ENCODE results near the gene TESPA1. TPM values are rescaled to one million over a fixed set of nuclear protein-coding genes. Genes with fewer than 3 reads are reported as not detected.
A peak's percentile ranks its signal among the peaks of the same experiment; 100 is the strongest.

The TESPA1 gene
- total and polyA plus RNA-seq, 9 of the 15 experiments (the other 6 are each of a cell fraction or from before 2014, with no cell fraction given) = 0.72 to 7.1 (median 2.4) TPM

DNA sequence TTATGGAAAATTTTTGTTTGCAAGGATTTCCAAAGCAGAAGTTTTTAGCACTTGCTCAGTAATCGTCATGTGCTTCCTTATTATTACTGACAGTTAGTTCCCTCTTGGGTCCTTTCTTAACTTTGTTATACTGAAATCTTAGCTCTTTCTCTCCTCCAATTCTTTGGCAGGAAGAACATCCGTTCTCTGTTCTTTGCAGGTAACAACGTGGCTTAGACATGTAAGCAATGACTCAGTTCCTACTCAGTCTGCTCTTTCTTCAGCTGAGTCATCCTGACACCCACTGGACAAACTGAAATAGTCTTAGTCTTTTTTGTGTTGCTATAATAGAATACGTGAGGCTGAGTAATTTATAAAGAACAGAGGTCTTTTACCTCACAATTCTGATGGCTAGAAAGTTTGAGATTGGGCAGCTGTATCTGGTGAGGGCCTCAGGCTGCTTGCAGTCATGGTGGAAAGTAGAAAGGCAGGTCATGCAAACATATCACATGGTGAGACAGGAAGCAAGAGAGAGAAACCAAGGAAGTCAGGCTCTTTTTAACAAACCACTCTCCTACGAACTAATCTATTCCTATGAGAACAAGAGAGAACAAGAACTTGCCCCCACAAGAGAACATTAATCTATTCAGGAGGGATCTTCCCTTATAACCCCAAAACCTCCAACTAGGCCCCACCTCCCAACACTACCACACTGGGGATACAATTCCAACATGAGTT lies 49.2 kb downstream of the TESPA1 start (continued):
- TF ChIP-seq, protein P1, sequence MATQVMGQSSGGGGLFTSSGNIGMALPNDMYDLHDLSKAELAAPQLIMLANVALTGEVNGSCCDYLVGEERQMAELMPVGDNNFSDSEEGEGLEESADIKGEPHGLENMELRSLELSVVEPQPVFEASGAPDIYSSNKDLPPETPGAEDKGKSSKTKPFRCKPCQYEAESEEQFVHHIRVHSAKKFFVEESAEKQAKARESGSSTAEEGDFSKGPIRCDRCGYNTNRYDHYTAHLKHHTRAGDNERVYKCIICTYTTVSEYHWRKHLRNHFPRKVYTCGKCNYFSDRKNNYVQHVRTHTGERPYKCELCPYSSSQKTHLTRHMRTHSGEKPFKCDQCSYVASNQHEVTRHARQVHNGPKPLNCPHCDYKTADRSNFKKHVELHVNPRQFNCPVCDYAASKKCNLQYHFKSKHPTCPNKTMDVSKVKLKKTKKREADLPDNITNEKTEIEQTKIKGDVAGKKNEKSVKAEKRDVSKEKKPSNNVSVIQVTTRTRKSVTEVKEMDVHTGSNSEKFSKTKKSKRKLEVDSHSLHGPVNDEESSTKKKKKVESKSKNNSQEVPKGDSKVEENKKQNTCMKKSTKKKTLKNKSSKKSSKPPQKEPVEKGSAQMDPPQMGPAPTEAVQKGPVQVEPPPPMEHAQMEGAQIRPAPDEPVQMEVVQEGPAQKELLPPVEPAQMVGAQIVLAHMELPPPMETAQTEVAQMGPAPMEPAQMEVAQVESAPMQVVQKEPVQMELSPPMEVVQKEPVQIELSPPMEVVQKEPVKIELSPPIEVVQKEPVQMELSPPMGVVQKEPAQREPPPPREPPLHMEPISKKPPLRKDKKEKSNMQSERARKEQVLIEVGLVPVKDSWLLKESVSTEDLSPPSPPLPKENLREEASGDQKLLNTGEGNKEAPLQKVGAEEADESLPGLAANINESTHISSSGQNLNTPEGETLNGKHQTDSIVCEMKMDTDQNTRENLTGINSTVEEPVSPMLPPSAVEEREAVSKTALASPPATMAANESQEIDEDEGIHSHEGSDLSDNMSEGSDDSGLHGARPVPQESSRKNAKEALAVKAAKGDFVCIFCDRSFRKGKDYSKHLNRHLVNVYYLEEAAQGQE (IDR thresholded peaks at IDR 0.05; ENCODE audit: borderline replicate concordance) = peak; percentile 65; the same call in 1 of the 2 replicates
- TF ChIP-seq, protein P1 (CRISPR knock-in tag; IDR thresholded peaks at IDR 0.05; ENCODE audit: low read depth) = no peak
- TF ChIP-seq, protein P2, sequence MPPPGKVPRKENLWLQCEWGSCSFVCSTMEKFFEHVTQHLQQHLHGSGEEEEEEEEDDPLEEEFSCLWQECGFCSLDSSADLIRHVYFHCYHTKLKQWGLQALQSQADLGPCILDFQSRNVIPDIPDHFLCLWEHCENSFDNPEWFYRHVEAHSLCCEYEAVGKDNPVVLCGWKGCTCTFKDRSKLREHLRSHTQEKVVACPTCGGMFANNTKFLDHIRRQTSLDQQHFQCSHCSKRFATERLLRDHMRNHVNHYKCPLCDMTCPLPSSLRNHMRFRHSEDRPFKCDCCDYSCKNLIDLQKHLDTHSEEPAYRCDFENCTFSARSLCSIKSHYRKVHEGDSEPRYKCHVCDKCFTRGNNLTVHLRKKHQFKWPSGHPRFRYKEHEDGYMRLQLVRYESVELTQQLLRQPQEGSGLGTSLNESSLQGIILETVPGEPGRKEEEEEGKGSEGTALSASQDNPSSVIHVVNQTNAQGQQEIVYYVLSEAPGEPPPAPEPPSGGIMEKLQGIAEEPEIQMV (tag; conservative IDR thresholded peaks at IDR 0.05; ENCODE audit: low read depth) = peak; percentile 84
- peak; percentile 56 for TF ChIP-seq CREM (IDR thresholded peaks at IDR 0.05; ENCODE audit: low read depth)
- TF ChIP-seq RAD21 (CRISPR knock-in tag; conservative IDR thresholded peaks at IDR 0.05 in 1 of 2, IDR thresholded peaks at IDR 0.05 in 1 of 2) = peak; percentile 75 to 76
- TF ChIP-seq MCM3 (IDR thresholded peaks at IDR 0.05) = no peak
- TF ChIP-seq PHB2 (IDR thresholded peaks at IDR 0.05; ENCODE audit: low read depth) = no peak
- TF ChIP-seq ZNF212 (CRISPR knock-in tag; IDR thresholded peaks at IDR 0.05) = no peak
- peak; percentile 79 for TF ChIP-seq BACH1 (tag; IDR thresholded peaks at IDR 0.05)
- TF ChIP-seq ZC3H8 (IDR thresholded peaks at IDR 0.05) = no peak
- TF ChIP-seq, protein P3, sequence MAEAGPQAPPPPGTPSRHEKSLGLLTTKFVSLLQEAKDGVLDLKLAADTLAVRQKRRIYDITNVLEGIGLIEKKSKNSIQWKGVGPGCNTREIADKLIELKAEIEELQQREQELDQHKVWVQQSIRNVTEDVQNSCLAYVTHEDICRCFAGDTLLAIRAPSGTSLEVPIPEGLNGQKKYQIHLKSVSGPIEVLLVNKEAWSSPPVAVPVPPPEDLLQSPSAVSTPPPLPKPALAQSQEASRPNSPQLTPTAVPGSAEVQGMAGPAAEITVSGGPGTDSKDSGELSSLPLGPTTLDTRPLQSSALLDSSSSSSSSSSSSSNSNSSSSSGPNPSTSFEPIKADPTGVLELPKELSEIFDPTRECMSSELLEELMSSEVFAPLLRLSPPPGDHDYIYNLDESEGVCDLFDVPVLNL (CRISPR knock-in tag; IDR thresholded peaks at IDR 0.05; ENCODE audit: low read depth) = no peak
- TF ChIP-seq, protein P4, sequence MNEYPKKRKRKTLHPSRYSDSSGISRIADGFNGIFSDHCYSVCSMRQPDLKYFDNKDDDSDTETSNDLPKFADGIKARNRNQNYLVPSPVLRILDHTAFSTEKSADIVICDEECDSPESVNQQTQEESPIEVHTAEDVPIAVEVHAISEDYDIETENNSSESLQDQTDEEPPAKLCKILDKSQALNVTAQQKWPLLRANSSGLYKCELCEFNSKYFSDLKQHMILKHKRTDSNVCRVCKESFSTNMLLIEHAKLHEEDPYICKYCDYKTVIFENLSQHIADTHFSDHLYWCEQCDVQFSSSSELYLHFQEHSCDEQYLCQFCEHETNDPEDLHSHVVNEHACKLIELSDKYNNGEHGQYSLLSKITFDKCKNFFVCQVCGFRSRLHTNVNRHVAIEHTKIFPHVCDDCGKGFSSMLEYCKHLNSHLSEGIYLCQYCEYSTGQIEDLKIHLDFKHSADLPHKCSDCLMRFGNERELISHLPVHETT (CRISPR knock-in tag; conservative IDR thresholded peaks at IDR 0.05 in 1 of 2, IDR thresholded peaks at IDR 0.05 in 1 of 2) = 0 out of 4 replicates have a peak, but pooled peaks of 1 of the 2 experiments have one; percentile 38
- TF ChIP-seq GABPA (tag; conservative IDR thresholded peaks at IDR 0.05; ENCODE audit: low read depth) = peak; percentile 32; the same call in 1 of the 2 replicates
- TF ChIP-seq EP300 (IDR thresholded peaks at IDR 0.05; ENCODE audit: low read length) = peak; percentile 62; the same call in 1 of the 2 replicates
- no peak for TF ChIP-seq SMC3 (conservative IDR thresholded peaks at IDR 0.05; ENCODE audit: insufficient read depth, low read depth, low read length)
- TF ChIP-seq ZSCAN29 (IDR thresholded peaks at IDR 0.05) = no peak
